GM12892 (cell line): ENCODE measurements around the gene AEBP1.

ENCODE experiments used
- POLR2A ChIP-seq: IDR thresholded peaks from 2 replicates; pipeline ENCODE4 v1.6.1; 2011; ENCODE audit warnings: low read depth, low read length, control low read depth
- POLR2AphosphoS5 ChIP-seq: IDR thresholded peaks from 2 replicates; pipeline ENCODE4 v1.6.1; 2011; ENCODE audit warnings: low read depth, low read length, control low read depth
- TAF1 ChIP-seq: IDR thresholded peaks from 2 replicates; pipeline ENCODE4 v1.6.1; 2011; ENCODE audit warnings: low read depth, mild to moderate bottlenecking, control low read depth, low read length, borderline replicate concordance

- no peak for TF ChIP-seq TAF1
- no peak for TF ChIP-seq POLR2A
- TF ChIP-seq POLR2AphosphoS5, result no peak
Measured at GRCh38 chr7:44060948-44061644, 43.0 kb upstream of the AEBP1 start.
